A549 (cell line): Measurements from ENCODE around the gene GMDS. TPM values are rescaled to one million over a fixed set of nuclear protein-coding genes. Genes with fewer than 3 reads are reported as not detected.

ENCODE experiments used
- ATAC-seq, 2 experiments: fragments of 200-7000 bp in 1 of 2; fragments of >200 bp in 1 of 2; cut with Nextera tagmentation in 1 of 2; cut with Tn5 transposase in 1 of 2; 3 replicates each; pipeline versions ENCODE4 v1.8.0 to v1.9.1; 2018 to 2020; ENCODE audit warnings: mild to moderate bottlenecking in 1 of 2, moderate library complexity in 1 of 2
- CTCF ChIA-PET: fragments of 300-600 bp; sonication (Branson Sonifier 250); formaldehyde crosslinking; extraction: SDS; loops from one replicate; lab custom pipeline; 2021; ENCODE audit warnings: antibody characterized with exemption, inconsistent platforms; lab: Yijun Ruan, JAX
- POLR2A ChIA-PET: fragments of 350-600 bp; formaldehyde crosslinking; extraction: SDS; loops from one replicate; lab custom pipeline; 2021; ENCODE audit warnings: antibody characterized with exemption, inconsistent platforms; lab: Yijun Ruan, JAX
- DNase-seq, 2 experiments: peaks; one replicate each; pipeline versions ENCODE4 v3.0.0 to v3.0.0-alpha.2; 2011 to 2016; ENCODE audit warnings: low read depth in 1 of 2, low spot score in 1 of 2
- FAIRE-seq: peaks from 2 replicates; lab custom pipeline; 2011; peaks lifted over from hg19 to GRCh38; lab: Jason Lieb, UNC
- H3K27ac ChIP-seq, 2 experiments: fragments of >200 bp; sonication (Bioruptor Twin); formaldehyde crosslinking; 3 replicates each; pipeline ENCODE4 v1.5.1; 2016 to 2017
- H3K4me1 ChIP-seq: fragments of >200 bp; sonication (Bioruptor Twin); formaldehyde crosslinking; 3 replicates; pipeline ENCODE4 v1.6.1; 2016
- H3K4me2 ChIP-seq: fragments of >200 bp; sonication (Bioruptor Twin); formaldehyde crosslinking; 3 replicates; pipeline ENCODE4 v1.6.1; 2016
- H3K4me3 ChIP-seq: fragments of >200 bp; sonication (Bioruptor Twin); formaldehyde crosslinking; 3 replicates; pipeline ENCODE4 v1.5.1; 2016
- H3K9me3 ChIP-seq: fragments of >200 bp; sonication (Bioruptor Twin); formaldehyde crosslinking; 3 replicates; pipeline ENCODE4 v1.6.1; 2016
- CBX2 ChIP-seq: fragments of 200-600 bp; sonication (generic); IDR thresholded peaks from 2 replicates; pipeline ENCODE4 v1.6.1; 2016; ENCODE audit warnings: low read depth, mild to moderate bottlenecking, borderline replicate concordance
- E2F6 ChIP-seq: IDR thresholded peaks from 2 replicates; pipeline ENCODE4 v1.6.1; 2012; ENCODE audit warnings: low read depth, borderline replicate concordance
- EHF ChIP-seq: fragments of 250-450 bp; sonication (Bioruptor Pico); IDR thresholded peaks from 2 replicates; pipeline ENCODE4 v1.5.0; 2020; ENCODE audit warnings: mild to moderate bottlenecking
- EHMT2 ChIP-seq: fragments of 200-600 bp; sonication (generic); IDR thresholded peaks from 2 replicates; pipeline ENCODE4 v1.6.1; 2016; ENCODE audit warnings: antibody characterized with exemption, low read depth, mild to moderate bottlenecking, moderate library complexity
- ESRRA ChIP-seq: fragments of 150-350 bp; IDR thresholded peaks from 2 replicates; pipeline ENCODE4 v1.6.1; 2014; ENCODE audit warnings: mild to moderate bottlenecking, low read length, borderline replicate concordance
- FOSL2 ChIP-seq, 2 experiments: fragments of 450-650 bp in 1 of 2; fragments of >200 bp in 1 of 2; sonication (Bioruptor Twin) in 1 of 2; formaldehyde crosslinking; IDR thresholded peaks; 2 replicates each; pipeline versions ENCODE4 v1.5.0 to v1.6.1; 2016 to 2020; ENCODE audit warnings: mild to moderate bottlenecking in 1 of 2, moderate library complexity in 1 of 2
- FOXS1 ChIP-seq: fragments of 250-450 bp; sonication (Bioruptor Pico); IDR thresholded peaks from 2 replicates; pipeline ENCODE4 v1.5.0; 2020; ENCODE audit warnings: mild to moderate bottlenecking, moderate library complexity
- GATA3 ChIP-seq: IDR thresholded peaks from 2 replicates; pipeline ENCODE4 v1.6.1; 2012; ENCODE audit warnings: borderline replicate concordance
- HOXA7 ChIP-seq: fragments of 250-450 bp; sonication (Bioruptor Pico); IDR thresholded peaks from 2 replicates; pipeline ENCODE4 v1.5.0; 2020; ENCODE audit warnings: mild to moderate bottlenecking, moderate library complexity
- HOXB5 ChIP-seq: fragments of 250-450 bp; sonication (Bioruptor Pico); IDR thresholded peaks from 2 replicates; pipeline ENCODE4 v1.5.0; 2020; ENCODE audit warnings: mild to moderate bottlenecking, moderate library complexity
- JUN ChIP-seq, 2 experiments: fragments of >200 bp; sonication (Bioruptor Twin); formaldehyde crosslinking; IDR thresholded peaks; 2 replicates in 1 of 2; 3 replicates in 1 of 2; pipeline ENCODE4 v1.6.1; 2016 to 2017
- JUNB ChIP-seq: fragments of >200 bp; sonication (Bioruptor Twin); formaldehyde crosslinking; IDR thresholded peaks from 2 replicates; pipeline ENCODE4 v1.6.1; 2016
- MYC ChIP-seq: IDR thresholded peaks from 2 replicates; pipeline ENCODE4 v1.6.1; 2012; ENCODE audit warnings: mild to moderate bottlenecking, inconsistent platforms, low read length, improper control_type of control experiment, borderline replicate concordance
- NFE2L2 ChIP-seq: fragments of 150-350 bp; conservative IDR thresholded peaks from 2 replicates; pipeline ENCODE4 v1.6.1; 2014; ENCODE audit warnings: low read length
- NPAS2 ChIP-seq: fragments of 250-450 bp; sonication (Bioruptor Pico); IDR thresholded peaks from 2 replicates; pipeline ENCODE4 v1.8.0; 2022; ENCODE audit warnings: mild to moderate bottlenecking, moderate library complexity, borderline replicate concordance
- PBX3 ChIP-seq: IDR thresholded peaks from 2 replicates; pipeline ENCODE4 v1.6.1; 2012
- POLR2AphosphoS2 ChIP-seq: conservative IDR thresholded peaks from 2 replicates; pipeline ENCODE4 v1.6.1; 2012; ENCODE audit warnings: low read length, improper control_type of control experiment, inconsistent platforms
- RARB ChIP-seq: fragments of 250-450 bp; sonication (Bioruptor Pico); IDR thresholded peaks from 2 replicates; pipeline ENCODE4 v1.8.0; 2021; ENCODE audit warnings: mild to moderate bottlenecking, moderate library complexity
- RCOR1 ChIP-seq: fragments of 150-350 bp; IDR thresholded peaks from 2 replicates; pipeline ENCODE4 v1.6.1; 2014; ENCODE audit warnings: antibody characterized with exemption, low read length, low read depth
- REST ChIP-seq: fragments of 200-600 bp; sonication (generic); IDR thresholded peaks from 2 replicates; pipeline ENCODE4 v1.6.1; 2016; ENCODE audit warnings: antibody characterized with exemption, mild to moderate bottlenecking, moderate library complexity
- SMC3 ChIP-seq: fragments of >200 bp; sonication (Bioruptor Twin); formaldehyde crosslinking; IDR thresholded peaks from 3 replicates; pipeline ENCODE4 v1.6.1; 2018; ENCODE audit warnings: inconsistent platforms
- SREBF2 ChIP-seq: fragments of 450-650 bp; IDR thresholded peaks from 2 replicates; pipeline ENCODE4 v1.6.1; 2014; ENCODE audit warnings: mild to moderate bottlenecking, moderate library complexity
- ZC3H11A ChIP-seq: fragments of 450-650 bp; IDR thresholded peaks from 2 replicates; pipeline ENCODE4 v1.6.1; 2014; ENCODE audit warnings: antibody characterized with exemption, mild to moderate bottlenecking
- ZFP36 ChIP-seq: fragments of 450-650 bp; IDR thresholded peaks from 2 replicates; pipeline ENCODE4 v1.6.1; 2014; ENCODE audit warnings: borderline replicate concordance; ENCODE audit not compliant: partially characterized antibody
- ZSCAN20 ChIP-seq: fragments of 250-450 bp; sonication (Bioruptor Pico); IDR thresholded peaks from 2 replicates; pipeline ENCODE4 v1.8.0; 2022; ENCODE audit warnings: mild to moderate bottlenecking, moderate library complexity
- WGBS: methylation state at CpG from one replicate; pipeline ENCODE4 v1.1.6; 2017; ENCODE audit errors: missing lambda C conversion rate; 5-methylcytosine and 5-hydroxymethylcytosine counted together
- polyA plus RNA-seq, 4 experiments: library from polyadenylated mRNA; depleted of rRNA in 3 of 4; stranded (reverse); fragments of >200 nt; fragmentation: RNase III in 1 of 4; extraction: RNeasy Plus Mini Kit Qiagen cat#74134 plus additional on column Dnase treatment in 1 of 4; gene quantifications; 2 replicates in 3 of 4; 3 replicates in 1 of 4; pipeline ENCODE4 v1.2.3, GENCODE V29; 2011 to 2017

GMDS gene
- polyA plus RNA-seq, 2 of the 4 experiments (the other 2 are of a cell fraction), result 9.9 to 12.4 TPM

- Histone ChIP-seq H3K4me2 (no peak overlapping the region), H3K4me3 (no peak overlapping the region), H3K27ac (no peak overlapping the region), H3K9me3 (no peaks in the 10 kb centered on the region), H3K4me1 (no peaks in the 10 kb centered on the region)
- TF ChIP-seq GATA3, result no peak
- TF ChIP-seq ESRRA, result no peak
- TF ChIP-seq MYC, result no peak
- no peak for TF ChIP-seq NFE2L2
- no peak for TF ChIP-seq ZSCAN20 (CRISPR knock-in tag)
- no peak for TF ChIP-seq FOSL2 (IDR thresholded peaks at IDR 0.05)
- no peak for TF ChIP-seq FOSL2 (CRISPR knock-in tag; IDR thresholded peaks at IDR 0.05)
- TF ChIP-seq RCOR1, result no peak
- no peak for TF ChIP-seq JUNB
- TF ChIP-seq JUN (IDR thresholded peaks at IDR 0.05), result no peak
- TF ChIP-seq ZFP36, result no peak
- no peak for TF ChIP-seq POLR2AphosphoS2
- FAIRE-seq (no peak), DNase-seq (no peak), ATAC-seq (no peak)
- WGBS, result 27% methylated on average over 1 of the region's 1 CpG
- CTCF ChIA-PET, result no interaction called here
- POLR2A ChIA-PET, result no interaction called here
Observed at GRCh38 chr6:1986454-1987243, 258.8 kb downstream of the GMDS start.

- Histone ChIP-seq H3K9me3 (no peaks in the 10 kb centered on the region), H3K4me3 (no peak overlapping the region), H3K4me1 (no peaks in the 10 kb centered on the region), H3K4me2 (no peak overlapping the region), H3K27ac (no peak overlapping the region)
- TF ChIP-seq EHF (no peak), RARB (CRISPR knock-in tag) (no peak), SMC3 (no peak), SREBF2 (no peak), RCOR1 (no peak), EHMT2 (no peak), ZC3H11A (no peak), NPAS2 (CRISPR knock-in tag) (no peak), E2F6 (no peak), JUN (IDR thresholded peaks at IDR 0.05) (no peak), HOXB5 (no peak), REST (no peak), FOSL2 (IDR thresholded peaks at IDR 0.05) (no peak), FOSL2 (CRISPR knock-in tag; IDR thresholded peaks at IDR 0.05) (no peak), CBX2 (no peak), HOXA7 (no peak), FOXS1 (no peak), PBX3 (no peak), ESRRA (no peak)
- CTCF ChIA-PET, result no interaction called here
- no peak for DNase-seq
- WGBS, result 77% methylated on average over 3 of the region's 3 CpGs
- FAIRE-seq, result no peak
- POLR2A ChIA-PET, result no interaction called here
- ATAC-seq, result no peak
Observed at GRCh38 chr6:1984346-1984994, 260.9 kb downstream of the GMDS start.
